SK-N-SH treated with all-trans-retinoic acid at 6 μM for 48 hours (cell line): ENCODE results near the gene WNK2.

Source experiments
- ATAC-seq: fragments of 200-7000 bp; cut with Tn5 transposase; 3 replicates; pipeline ENCODE4 v1.9.1; 2020; ENCODE audit warnings: mild to moderate bottlenecking, moderate library complexity
- ARNTL ChIP-seq: fragments of 450-650 bp; formaldehyde crosslinking; IDR thresholded peaks from 2 replicates; pipeline ENCODE4 v1.5.0; 2020; ENCODE audit warnings: low read depth, mild to moderate bottlenecking, moderate library complexity, borderline replicate concordance
- BACH2 ChIP-seq: fragments of 250-450 bp; sonication (Bioruptor Pico); IDR thresholded peaks from 2 replicates; pipeline ENCODE4 v1.9.0; 2021; ENCODE audit warnings: mild to moderate bottlenecking, borderline replicate concordance
- CSDC2 ChIP-seq: fragments of 250-450 bp; sonication (Bioruptor Pico); IDR thresholded peaks from 2 replicates; pipeline ENCODE4 v1.5.0; 2020; ENCODE audit warnings: mild to moderate bottlenecking, moderate library complexity
- CSRNP3 ChIP-seq: fragments of 250-450 bp; sonication (Bioruptor Pico); IDR thresholded peaks from 2 replicates; pipeline ENCODE4 v1.5.1; 2021; ENCODE audit warnings: mild to moderate bottlenecking, moderate library complexity
- ESRRG ChIP-seq: fragments of 250-450 bp; sonication (Bioruptor Pico); IDR thresholded peaks from 2 replicates; pipeline ENCODE4 v1.6.1; 2021; ENCODE audit warnings: mild to moderate bottlenecking
- GLIS3 ChIP-seq: fragments of 250-450 bp; sonication (Bioruptor Pico); IDR thresholded peaks from 2 replicates; pipeline ENCODE4 v1.5.0; 2020; ENCODE audit warnings: mild to moderate bottlenecking, moderate library complexity
- ISL1 ChIP-seq: fragments of 250-450 bp; sonication (Bioruptor Pico); IDR thresholded peaks from 2 replicates; pipeline ENCODE4 v2.1.2; 2022; ENCODE audit warnings: mild to moderate bottlenecking, moderate library complexity
- OSR1 ChIP-seq: fragments of 250-450 bp; sonication (Bioruptor Pico); IDR thresholded peaks from 2 replicates; pipeline ENCODE4 v1.8.0; 2022; ENCODE audit warnings: moderate library complexity, mild to moderate bottlenecking, inconsistent platforms
- PATZ1 ChIP-seq: fragments of 250-450 bp; sonication (Bioruptor Pico); IDR thresholded peaks from 2 replicates; pipeline ENCODE4 v1.8.0; 2020; ENCODE audit warnings: mild to moderate bottlenecking, moderate library complexity, borderline replicate concordance
- POU6F1 ChIP-seq: fragments of 250-450 bp; sonication (Bioruptor Pico); IDR thresholded peaks from 2 replicates; pipeline ENCODE4 v1.8.0; 2021; ENCODE audit warnings: low read depth, mild to moderate bottlenecking, moderate library complexity, borderline replicate concordance
- SNAI2 ChIP-seq: fragments of 250-450 bp; sonication (Bioruptor Pico); IDR thresholded peaks from 2 replicates; pipeline ENCODE4 v1.5.0; 2020; ENCODE audit warnings: mild to moderate bottlenecking, moderate library complexity
- TCF4 ChIP-seq: fragments of 250-450 bp; sonication (Bioruptor Pico); IDR thresholded peaks from 2 replicates; pipeline ENCODE4 v1.8.0; 2021; ENCODE audit warnings: mild to moderate bottlenecking, moderate library complexity, borderline replicate concordance
- TSHZ2 ChIP-seq: fragments of 250-450 bp; sonication (Bioruptor Pico); IDR thresholded peaks from 2 replicates; pipeline ENCODE4 v1.5.0; 2020; ENCODE audit warnings: mild to moderate bottlenecking, moderate library complexity
- ZC3H10 ChIP-seq: fragments of 250-450 bp; sonication (Bioruptor Pico); IDR thresholded peaks from 2 replicates; pipeline ENCODE4 v1.5.1; 2021; ENCODE audit warnings: mild to moderate bottlenecking, moderate library complexity
- ZFP3 ChIP-seq: fragments of 250-450 bp; sonication (Bioruptor Pico); IDR thresholded peaks from 2 replicates; pipeline ENCODE4 v1.5.0; 2020; ENCODE audit warnings: mild to moderate bottlenecking, moderate library complexity
- ZFP30 ChIP-seq: fragments of 450-650 bp; formaldehyde crosslinking; IDR thresholded peaks from 2 replicates; pipeline ENCODE4 v1.5.0; 2022; ENCODE audit warnings: mild to moderate bottlenecking, moderate library complexity
- ZNF565 ChIP-seq: fragments of 450-650 bp; formaldehyde crosslinking; conservative IDR thresholded peaks from 2 replicates; pipeline ENCODE4 v1.5.0; 2020; ENCODE audit warnings: low read depth, mild to moderate bottlenecking, moderate library complexity
- ZNF70 ChIP-seq: fragments of 450-650 bp; formaldehyde crosslinking; IDR thresholded peaks from 2 replicates; pipeline ENCODE4 v1.5.0; 2020; ENCODE audit warnings: mild to moderate bottlenecking, moderate library complexity
- ZNF8 ChIP-seq: fragments of 450-650 bp; formaldehyde crosslinking; IDR thresholded peaks from 2 replicates; pipeline ENCODE4 v1.5.0; 2020; ENCODE audit warnings: mild to moderate bottlenecking, moderate library complexity

The WNK2 gene

GRCh38 chr9:93326056-93326455 lies 142.1 kb downstream of the WNK2 start:
- ATAC-seq: no peak
- TF ChIP-seq ZC3H10 (no peak), CSRNP3 (CRISPR knock-in tag) (no peak), GLIS3 (no peak), TCF4 (CRISPR knock-in tag) (no peak), ZFP3 (CRISPR knock-in tag) (no peak), OSR1 (CRISPR knock-in tag) (no peak)

- ATAC-seq: no peak
- no peak for TF ChIP-seq ISL1 (CRISPR knock-in tag)
- TF ChIP-seq ZFP3 (CRISPR knock-in tag): no peak
- TF ChIP-seq POU6F1 (CRISPR knock-in tag): no peak
- no peak for TF ChIP-seq ZNF565 (CRISPR knock-in tag)
- no peak for TF ChIP-seq GLIS3
- TF ChIP-seq ZC3H10: no peak
- no peak for TF ChIP-seq BACH2
- no peak for TF ChIP-seq TSHZ2 (CRISPR knock-in tag)
- TF ChIP-seq SNAI2 (CRISPR knock-in tag): no peak
- TF ChIP-seq ESRRG (CRISPR knock-in tag): no peak
- no peak for TF ChIP-seq ZNF8 (CRISPR knock-in tag)
- no peak for TF ChIP-seq PATZ1
- TF ChIP-seq ZNF70 (CRISPR knock-in tag): no peak
- TF ChIP-seq ARNTL (CRISPR knock-in tag): no peak
- TF ChIP-seq TCF4 (CRISPR knock-in tag): no peak
- no peak for TF ChIP-seq ZFP30
These were observed 142.7 kb downstream of the WNK2 start for GRCh38 chr9:93326654-93327053.

- TF ChIP-seq ZNF8 (CRISPR knock-in tag) (no peak), PATZ1 (no peak), SNAI2 (CRISPR knock-in tag) (no peak), ZC3H10 (no peak)
- ATAC-seq: no peak
These were observed 145.8 kb downstream of the WNK2 start for GRCh38 chr9:93329629-93330280.

GRCh38 chr9:93332317-93332716 lies 148.4 kb downstream of the WNK2 start:
- TF ChIP-seq ISL1 (CRISPR knock-in tag) (no peak), CSRNP3 (CRISPR knock-in tag) (no peak), ZC3H10 (no peak), OSR1 (CRISPR knock-in tag) (no peak), ARNTL (CRISPR knock-in tag) (no peak), CSDC2 (CRISPR knock-in tag) (no peak), TCF4 (CRISPR knock-in tag) (no peak), BACH2 (no peak), PATZ1 (no peak)
- no peak for ATAC-seq
